HFF-Myc (cell line): ENCODE results near the gene LDLRAD4.

ENCODE experiments used
- DNase-seq: peaks from one replicate; pipeline ENCODE4 v3.0.0-alpha.2; 2011; ENCODE audit warnings: low read depth; ENCODE audit errors: extremely low read depth
- H3K4me3 ChIP-seq: replicated peaks from 2 replicates; pipeline ENCODE4 v1.5.1; 2011; ENCODE audit warnings: low read depth, mild to moderate bottlenecking, control low read depth, low read length
- TF ChIP-seq, protein P1 (sequence below): IDR thresholded peaks from 2 replicates; pipeline ENCODE4 v1.5.1; 2012; ENCODE audit warnings: mild to moderate bottlenecking, low read depth, low read length, control low read depth; ENCODE audit errors: missing control alignments

LDLRAD4 gene

DNA sequence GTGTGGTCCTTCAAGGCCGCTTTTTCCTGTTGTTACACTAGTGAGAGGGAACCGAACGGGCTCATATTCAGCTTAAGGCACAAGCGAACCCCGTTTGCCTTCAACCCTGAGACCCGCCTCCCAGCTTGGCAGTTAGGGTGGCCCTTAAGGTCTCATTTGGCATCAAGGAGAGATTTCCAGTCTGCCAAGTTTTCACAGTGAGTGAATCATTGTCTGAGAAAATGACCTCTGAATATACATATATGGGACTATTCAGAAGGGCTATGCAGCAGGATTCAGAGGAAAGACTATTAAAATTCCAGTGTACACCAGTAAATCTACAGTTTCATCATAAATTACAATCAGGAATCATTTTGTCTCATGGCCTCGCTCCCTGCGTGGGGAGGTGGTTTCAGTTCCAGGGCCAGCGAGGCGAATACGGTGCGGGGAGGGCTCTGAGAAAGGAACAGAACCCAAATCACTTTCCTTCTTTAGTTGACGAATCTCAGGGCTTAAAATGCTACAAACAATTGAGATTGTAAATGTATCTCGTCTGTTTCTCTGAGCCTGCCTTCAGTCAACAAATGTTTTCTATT is 276.4 kb downstream of the LDLRAD4 start:
- TF ChIP-seq, protein P1, sequence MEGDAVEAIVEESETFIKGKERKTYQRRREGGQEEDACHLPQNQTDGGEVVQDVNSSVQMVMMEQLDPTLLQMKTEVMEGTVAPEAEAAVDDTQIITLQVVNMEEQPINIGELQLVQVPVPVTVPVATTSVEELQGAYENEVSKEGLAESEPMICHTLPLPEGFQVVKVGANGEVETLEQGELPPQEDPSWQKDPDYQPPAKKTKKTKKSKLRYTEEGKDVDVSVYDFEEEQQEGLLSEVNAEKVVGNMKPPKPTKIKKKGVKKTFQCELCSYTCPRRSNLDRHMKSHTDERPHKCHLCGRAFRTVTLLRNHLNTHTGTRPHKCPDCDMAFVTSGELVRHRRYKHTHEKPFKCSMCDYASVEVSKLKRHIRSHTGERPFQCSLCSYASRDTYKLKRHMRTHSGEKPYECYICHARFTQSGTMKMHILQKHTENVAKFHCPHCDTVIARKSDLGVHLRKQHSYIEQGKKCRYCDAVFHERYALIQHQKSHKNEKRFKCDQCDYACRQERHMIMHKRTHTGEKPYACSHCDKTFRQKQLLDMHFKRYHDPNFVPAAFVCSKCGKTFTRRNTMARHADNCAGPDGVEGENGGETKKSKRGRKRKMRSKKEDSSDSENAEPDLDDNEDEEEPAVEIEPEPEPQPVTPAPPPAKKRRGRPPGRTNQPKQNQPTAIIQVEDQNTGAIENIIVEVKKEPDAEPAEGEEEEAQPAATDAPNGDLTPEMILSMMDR = no peak
- no peak overlapping the region for H3K4me3 ChIP-seq
- DNase-seq = no peak

DNA sequence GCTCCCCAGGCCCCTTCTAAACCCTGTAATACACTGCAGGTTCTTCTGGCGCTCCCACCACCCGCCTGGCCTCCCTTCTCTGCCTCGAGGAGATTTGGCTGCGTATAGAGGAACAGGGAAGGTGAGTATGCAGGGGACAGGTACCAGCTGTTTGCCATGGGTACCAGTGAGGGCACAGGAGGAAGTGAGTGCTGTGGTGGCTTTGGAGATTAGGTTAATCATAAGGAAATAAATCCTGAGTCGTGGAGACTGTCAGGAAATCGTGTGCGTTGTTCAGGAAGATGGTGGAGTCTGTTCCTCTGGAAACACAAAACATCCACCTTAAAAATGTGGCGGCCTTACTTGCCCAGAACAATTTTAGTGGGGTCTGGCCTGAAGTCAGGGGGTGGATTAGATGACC is 277.4 kb downstream of the LDLRAD4 start:
- H3K4me3 ChIP-seq = no peak overlapping the region
- DNase-seq = no peak
- TF ChIP-seq, protein P1 = no peak

DNA sequence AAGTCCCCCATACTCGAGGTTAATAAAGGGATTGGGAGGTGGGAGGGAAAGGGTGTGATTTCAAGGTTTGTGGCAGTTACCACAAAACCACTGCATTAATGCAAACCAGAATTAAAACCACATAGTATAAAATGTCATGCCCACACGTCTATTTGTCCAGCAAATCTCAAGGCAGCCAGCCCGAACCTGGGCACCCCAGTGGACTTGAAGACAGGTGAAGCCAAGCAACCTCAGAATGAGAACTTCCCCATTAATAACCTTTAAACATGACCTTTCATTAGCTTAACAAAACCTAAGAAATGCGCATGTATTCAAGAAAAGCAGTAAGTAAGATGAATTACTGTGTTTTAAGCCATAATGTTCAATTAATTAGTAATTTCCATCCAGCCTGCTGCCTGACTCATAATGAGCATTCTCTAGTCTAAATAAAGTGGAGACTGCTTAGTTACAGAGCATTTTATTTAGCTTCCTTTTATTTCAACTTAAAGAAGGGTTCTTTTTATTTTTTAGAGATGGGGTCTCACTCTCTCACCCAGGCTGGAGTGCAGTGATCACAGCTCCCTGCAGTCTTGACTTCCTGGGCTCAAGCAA is 278.2 kb downstream of the LDLRAD4 start:
- no peak for DNase-seq
- H3K4me3 ChIP-seq = no peak overlapping the region
- TF ChIP-seq, protein P1 = no peak

DNA sequence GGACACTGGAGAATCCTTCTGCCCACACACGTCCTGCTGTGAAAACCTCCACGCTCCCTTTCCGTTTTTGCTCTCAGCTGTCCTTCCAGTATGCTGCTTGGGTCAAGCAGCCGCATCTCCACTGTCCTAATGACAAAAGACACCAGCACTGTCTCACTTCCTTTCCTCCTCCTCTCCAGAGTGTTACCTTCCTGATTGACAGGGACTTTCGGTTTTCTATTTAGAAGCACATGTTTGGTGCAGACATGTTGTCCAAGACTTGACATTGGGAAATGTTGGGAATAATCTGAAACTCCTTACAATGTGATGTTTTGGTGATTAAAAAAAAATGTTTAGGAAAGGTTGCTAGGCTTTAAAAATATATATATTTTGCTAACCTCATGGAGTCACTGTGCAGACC is 281.2 kb downstream of the LDLRAD4 start:
- TF ChIP-seq, protein P1 = no peak
- DNase-seq = no peak
- H3K4me3 ChIP-seq = no peak overlapping the region

DNA sequence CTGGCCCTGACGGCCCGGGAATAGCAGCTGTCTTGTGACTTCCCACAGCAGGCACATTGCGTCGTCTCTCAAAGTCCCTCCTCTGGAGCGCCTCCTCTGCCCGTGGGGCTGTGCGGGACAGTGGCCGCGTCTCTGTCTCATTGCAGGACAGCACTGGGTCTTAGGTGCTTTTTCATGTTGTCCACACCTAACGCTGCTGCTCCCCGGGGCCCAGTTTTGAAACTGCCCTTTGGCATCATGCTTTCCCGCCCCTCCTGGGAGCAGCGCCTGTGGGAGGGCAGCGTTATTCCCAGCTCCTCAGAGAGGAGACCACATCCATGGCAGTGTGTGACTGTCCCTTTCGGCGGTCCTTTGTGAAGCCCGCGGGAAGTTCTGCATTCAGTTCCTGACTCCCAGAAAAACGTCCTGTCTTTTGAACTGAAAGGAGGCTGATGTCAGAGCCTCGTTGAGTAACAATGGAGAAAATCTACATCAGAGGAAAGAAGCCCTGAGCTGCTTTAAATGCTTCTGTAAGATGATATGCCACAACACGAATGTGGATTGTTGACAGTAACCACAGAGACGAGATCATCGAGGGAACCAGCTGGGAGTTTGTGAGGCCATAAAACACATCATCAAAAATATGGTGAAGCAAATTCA is 281.8 kb downstream of the LDLRAD4 start:
- TF ChIP-seq, protein P1 = no peak
- peak; percentile 12 for DNase-seq
- no peak overlapping the region for H3K4me3 ChIP-seq

DNA sequence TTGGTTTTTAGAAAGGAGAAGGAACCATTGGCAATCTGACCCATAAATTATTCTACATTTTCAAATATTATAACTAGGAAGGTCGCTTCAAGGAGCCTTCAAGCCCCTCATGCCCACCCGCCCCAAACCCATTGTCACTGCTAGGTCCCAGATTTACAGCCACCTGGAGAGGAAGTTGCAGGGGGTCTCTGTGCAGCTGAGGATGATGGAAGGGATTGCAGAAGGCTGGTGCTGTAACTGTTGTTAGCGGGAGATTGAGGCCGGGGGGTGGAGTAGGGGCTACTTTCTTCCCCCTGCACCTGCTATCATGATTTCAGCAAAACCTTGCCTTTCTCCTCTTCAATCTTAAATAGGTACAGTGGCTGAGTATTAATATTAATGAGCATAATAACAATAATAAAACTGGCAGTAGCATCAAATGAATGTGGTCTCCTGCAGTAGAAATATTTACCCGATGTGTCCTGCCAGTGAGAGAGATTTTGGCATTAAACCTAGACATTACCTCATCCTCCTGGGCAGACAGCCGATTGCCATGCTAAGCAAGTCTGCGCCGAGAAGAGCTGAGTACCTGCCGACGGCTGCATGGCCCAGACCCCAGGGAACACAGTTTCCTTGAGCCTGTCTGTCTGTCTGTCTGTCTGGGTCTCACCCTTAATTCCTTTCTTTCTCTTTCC is 282.4 kb downstream of the LDLRAD4 start:
- no peak for DNase-seq
- H3K4me3 ChIP-seq = no peak overlapping the region
- TF ChIP-seq, protein P1 = no peak
